Tibial artery (tissue), 4 donors: ENCODE measurements around the gene HELB.

Source experiments
- DNase-seq, 2 donors: peaks; one replicate each; pipeline ENCODE4 v3.0.0-alpha.2; 2019
- H3K27ac ChIP-seq, 2 donors: fragments of 200-600 bp; sonication (generic) in 1 of 2; 1 replicate in 1 of 2; 2 replicates in 1 of 2; pipeline ENCODE4 v1.5.1; 2018 to 2019; ENCODE audit warnings: mild to moderate bottlenecking in 1 of 2
- H3K27me3 ChIP-seq, 2 donors: fragments of 200-600 bp; sonication (generic) in 1 of 2; one replicate each; pipeline versions ENCODE4 v1.5.1 to v1.6.0; 2016 to 2019
- H3K36me3 ChIP-seq, 3 donors: fragments of 200-600 bp; sonication (generic) in 2 of 3; one replicate each; pipeline ENCODE4 v1.5.1; 2016 to 2019; ENCODE audit warnings: mild to moderate bottlenecking in 2 of 3
- H3K4me1 ChIP-seq, 4 donors: fragments of 200-600 bp; sonication (generic) in 2 of 4; 1 replicate in 3 of 4; 2 replicates in 1 of 4; pipeline ENCODE4 v1.5.1; 2016 to 2019
- H3K4me3 ChIP-seq, 2 donors: fragments of 200-600 bp; sonication (generic) in 1 of 2; 1 replicate in 1 of 2; 2 replicates in 1 of 2; pipeline ENCODE4 v1.5.1; 2018 to 2019; ENCODE audit warnings: mild to moderate bottlenecking in 2 of 2
- H3K9me3 ChIP-seq, 3 donors: fragments of 200-600 bp; sonication (generic) in 1 of 3; one replicate each; pipeline ENCODE4 v1.5.1; 2016 to 2019
- intact Hi-C: fragments of 100-400 bp; cut with DNase I; formaldehyde crosslinking; loops from one replicate; pipeline ENCODE4 v1.15.0; 2023; ENCODE audit warnings: low total_unique reads
- TF ChIP-seq, protein P1 (sequence below), 2 experiments: fragments of 200-600 bp in 1 of 2; fragments of 450-650 bp in 1 of 2; IDR thresholded peaks; one replicate each; pipeline ENCODE4 v1.5.1; 2017 to 2019; ENCODE audit warnings: antibody characterized with exemption in 2 of 2, mild to moderate bottlenecking in 1 of 2, moderate library complexity in 1 of 2

The HELB gene

DNA sequence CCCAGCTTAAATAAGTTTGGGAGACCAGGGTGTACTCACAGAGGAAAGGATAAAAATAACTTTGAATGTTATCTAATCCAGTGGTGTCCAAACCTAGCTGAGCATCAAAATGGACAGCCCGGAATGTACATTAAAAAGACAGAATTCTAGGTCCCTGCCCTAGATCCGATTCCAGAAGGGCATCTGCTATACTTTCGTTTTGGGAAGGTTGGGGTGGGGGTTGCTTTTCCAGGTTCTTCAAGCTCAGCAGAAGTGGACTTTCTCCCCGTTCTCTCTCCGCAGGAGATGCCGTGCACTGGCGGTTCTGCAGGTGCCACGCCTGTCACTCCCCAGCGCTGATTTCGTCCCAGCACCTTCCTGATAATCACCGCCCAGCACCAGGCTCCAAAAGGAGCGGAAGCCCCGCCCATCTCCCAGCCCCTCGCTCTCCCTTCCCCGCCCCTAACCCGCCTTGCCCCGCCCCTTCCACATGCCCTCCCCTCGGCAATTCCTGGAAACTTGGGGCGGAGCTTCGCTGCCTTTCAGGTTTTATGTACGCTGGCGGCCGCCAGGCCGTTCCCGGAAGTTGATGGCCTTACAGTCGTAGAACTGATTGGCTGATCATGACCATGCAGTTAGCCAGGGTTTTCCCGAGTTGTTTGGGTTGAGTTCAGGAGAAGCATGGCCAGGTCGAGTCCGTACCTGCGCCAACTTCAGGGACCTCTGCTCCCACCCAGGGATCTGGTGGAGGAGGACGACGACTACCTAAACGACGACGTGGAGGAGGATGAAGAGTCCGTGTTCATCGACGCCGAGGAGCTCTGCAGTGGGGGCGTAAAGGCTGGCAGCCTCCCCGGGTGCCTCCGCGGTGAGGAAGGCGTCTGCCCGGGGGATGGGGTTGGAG is at the start of gene HELB:
Gene HELB (plus strand): TSS at position 550 of the 883 bp plus-strand sequence. CDS start 111 bp downstream, at position 661.
- no peaks in the 10 kb centered on the region for H3K27me3 ChIP-seq
- TF ChIP-seq, protein P1, sequence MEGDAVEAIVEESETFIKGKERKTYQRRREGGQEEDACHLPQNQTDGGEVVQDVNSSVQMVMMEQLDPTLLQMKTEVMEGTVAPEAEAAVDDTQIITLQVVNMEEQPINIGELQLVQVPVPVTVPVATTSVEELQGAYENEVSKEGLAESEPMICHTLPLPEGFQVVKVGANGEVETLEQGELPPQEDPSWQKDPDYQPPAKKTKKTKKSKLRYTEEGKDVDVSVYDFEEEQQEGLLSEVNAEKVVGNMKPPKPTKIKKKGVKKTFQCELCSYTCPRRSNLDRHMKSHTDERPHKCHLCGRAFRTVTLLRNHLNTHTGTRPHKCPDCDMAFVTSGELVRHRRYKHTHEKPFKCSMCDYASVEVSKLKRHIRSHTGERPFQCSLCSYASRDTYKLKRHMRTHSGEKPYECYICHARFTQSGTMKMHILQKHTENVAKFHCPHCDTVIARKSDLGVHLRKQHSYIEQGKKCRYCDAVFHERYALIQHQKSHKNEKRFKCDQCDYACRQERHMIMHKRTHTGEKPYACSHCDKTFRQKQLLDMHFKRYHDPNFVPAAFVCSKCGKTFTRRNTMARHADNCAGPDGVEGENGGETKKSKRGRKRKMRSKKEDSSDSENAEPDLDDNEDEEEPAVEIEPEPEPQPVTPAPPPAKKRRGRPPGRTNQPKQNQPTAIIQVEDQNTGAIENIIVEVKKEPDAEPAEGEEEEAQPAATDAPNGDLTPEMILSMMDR (IDR thresholded peaks at IDR 0.05), result no peak
- no peaks in the 10 kb centered on the region for H3K36me3 ChIP-seq
- intact Hi-C loops, result no loop called here
- peaks cover 0 to 10% (median 5%) of the 10 kb centered on the region in 4 donors for H3K4me1 ChIP-seq
- H3K27ac ChIP-seq, result peak within 1 kb of the TSS; percentile 39 to 68
- no peaks in the 10 kb centered on the region for H3K9me3 ChIP-seq
- H3K4me3 ChIP-seq, result peak within 1 kb of the TSS; percentile 59 to 61
- peak; percentile 98 for DNase-seq

DNA sequence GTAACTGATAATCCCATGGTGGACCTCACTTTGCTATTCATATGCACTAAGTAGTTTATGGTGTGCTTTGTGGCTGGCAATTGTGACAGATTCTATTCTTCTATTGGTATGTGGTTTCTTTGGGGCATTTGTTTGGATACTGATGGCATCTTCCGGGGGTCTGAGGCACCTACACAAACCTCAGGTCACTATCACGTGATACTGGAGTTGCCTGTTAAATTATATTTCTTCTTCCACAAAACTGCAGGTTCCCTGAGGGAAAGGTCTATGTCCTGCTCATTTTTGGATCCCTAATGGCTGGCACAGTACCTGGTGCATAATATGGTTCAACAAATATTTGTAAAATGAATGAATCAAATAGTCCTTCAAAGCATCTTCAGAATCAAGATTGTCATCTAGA is 49.5 kb upstream of the HELB start:
- Histone ChIP-seq H3K27ac (no peak overlapping the region), H3K27me3 (no peaks in the 10 kb centered on the region), H3K4me3 (no peak overlapping the region), H3K36me3 (peaks cover 0 to 1% (median 0%) of the 10 kb centered on the region in 3 donors), H3K9me3 (no peaks in the 10 kb centered on the region), H3K4me1 (no peaks in the 10 kb centered on the region)
- DNase-seq, result no peak
- TF ChIP-seq, protein P1 (IDR thresholded peaks at IDR 0.05), result no peak
- intact Hi-C loops, result no loop called here

DNA sequence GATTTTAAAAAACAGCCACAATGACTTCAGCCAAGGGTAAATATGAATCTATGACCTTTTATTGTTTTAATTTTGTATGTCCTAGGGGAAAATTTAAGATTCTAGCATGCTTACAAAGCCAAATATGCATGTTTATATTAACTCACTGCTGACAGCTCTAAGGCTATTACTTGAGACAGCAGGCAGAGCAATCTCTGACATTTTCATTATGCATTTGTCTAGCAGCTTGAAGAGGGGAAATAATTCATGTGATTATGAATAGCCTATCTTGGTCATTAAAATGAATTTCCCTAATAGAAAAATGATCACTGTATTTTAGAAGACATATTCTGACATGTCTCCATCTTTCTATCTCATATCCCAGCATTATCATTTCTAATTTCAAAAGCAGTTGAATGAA is 46.6 kb upstream of the HELB start:
- Histone ChIP-seq H3K4me3 (no peak overlapping the region), H3K27me3 (no peaks in the 10 kb centered on the region)

DNA sequence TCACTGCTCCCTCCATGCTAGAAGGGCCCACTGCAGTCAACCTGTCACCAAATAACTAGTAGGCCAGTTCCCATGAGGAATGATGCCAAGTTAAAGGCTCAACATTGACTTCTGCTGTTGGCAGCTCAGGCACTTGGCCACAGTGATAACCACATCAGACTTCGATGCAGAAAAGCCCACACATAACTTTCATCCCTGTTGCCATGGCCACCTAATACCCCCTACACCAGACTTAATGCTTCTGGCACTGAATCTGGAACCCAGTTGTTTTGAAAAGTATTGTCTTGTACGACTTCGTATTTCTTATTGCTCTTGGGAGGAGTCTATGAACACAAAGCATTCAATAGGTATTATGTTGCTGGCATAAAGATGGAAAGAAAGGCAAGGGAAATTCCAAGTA is 44.3 kb upstream of the HELB start:
- intact Hi-C loops, result no loop called here
- H3K4me1 ChIP-seq, result no peaks in the 10 kb centered on the region
- no peak overlapping the region for H3K4me3 ChIP-seq
- H3K27me3 ChIP-seq, result no peaks in the 10 kb centered on the region
- DNase-seq, result no peak
- TF ChIP-seq, protein P1 (IDR thresholded peaks at IDR 0.05), result no peak
- no peaks in the 10 kb centered on the region for H3K36me3 ChIP-seq
- no peak overlapping the region for H3K27ac ChIP-seq
- H3K9me3 ChIP-seq, result no peaks in the 10 kb centered on the region

More for the DNA sequence above, 46.6 kb upstream of the HELB start:
- TF ChIP-seq, protein P1 (IDR thresholded peaks at IDR 0.05), result no peak
- H3K27ac ChIP-seq, result no peak overlapping the region
- DNase-seq, result no peak
- H3K4me1 ChIP-seq, result no peaks in the 10 kb centered on the region
- intact Hi-C loops, result no loop called here
- no peaks in the 10 kb centered on the region for H3K36me3 ChIP-seq
- H3K9me3 ChIP-seq, result no peaks in the 10 kb centered on the region

DNA sequence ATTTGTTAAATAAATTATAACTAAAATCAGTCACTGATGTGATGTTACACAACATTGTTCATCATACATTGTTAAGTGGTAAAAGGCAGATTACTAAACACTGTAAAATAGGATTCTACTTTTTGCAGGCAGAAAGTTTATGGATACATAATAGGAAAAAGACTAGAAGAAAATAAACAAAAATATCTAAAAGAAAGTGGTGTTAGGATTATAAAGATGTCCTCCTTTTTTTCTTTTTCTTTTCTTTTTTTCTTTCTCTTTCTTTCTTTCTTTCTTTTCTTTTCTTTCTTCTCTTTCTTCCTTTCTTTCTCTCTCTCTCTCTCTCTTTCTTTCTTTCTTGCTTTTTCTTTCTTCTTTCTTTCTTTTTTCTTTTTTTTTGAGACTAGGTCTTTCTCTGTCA is 39.6 kb upstream of the HELB start:
- TF ChIP-seq, protein P1 (IDR thresholded peaks at IDR 0.05), result no peak
- DNase-seq, result no peak
- intact Hi-C loops, result no loop called here
- H3K36me3 ChIP-seq, result no peaks in the 10 kb centered on the region
- no peaks in the 10 kb centered on the region for H3K4me1 ChIP-seq
- H3K4me3 ChIP-seq, result no peak overlapping the region
- H3K9me3 ChIP-seq, result no peaks in the 10 kb centered on the region
- no peak overlapping the region for H3K27ac ChIP-seq
- no peaks in the 10 kb centered on the region for H3K27me3 ChIP-seq
